ENCODE measurements around the gene ACSS1.
A peak's percentile ranks its signal among the peaks of the same experiment; 100 is the strongest.

The ACSS1 gene

GRCh38 chr20:25030649-25031207 lies 27.2 kb downstream of the ACSS1 start:
- no peak for DNase-seq

GRCh38 chr20:25030007-25030648 lies 27.8 kb downstream of the ACSS1 start:
- no peak for DNase-seq

GRCh38 chr20:25025986-25026605 lies 31.8 kb downstream of the ACSS1 start:
- DNase-seq = no peak

GRCh38 chr20:25025091-25025861 lies 32.7 kb downstream of the ACSS1 start:
- no peak for DNase-seq

- DNase-seq = no peak
Measured at GRCh38 chr20:25024171-25024570, 33.8 kb downstream of the ACSS1 start.

GRCh38 chr20:25023356-25023755 lies 34.6 kb downstream of the ACSS1 start:
- DNase-seq = no peak

GRCh38 chr20:25022680-25023079 lies 35.3 kb downstream of the ACSS1 start:
- DNase-seq = no peak

- DNase-seq = no peak
Measured at GRCh38 chr20:25021336-25021735, 36.6 kb downstream of the ACSS1 start.

GRCh38 chr20:25020901-25021301 lies 37.0 kb downstream of the ACSS1 start:
- DNase-seq = no peak

GRCh38 chr20:25020345-25020744 lies 37.6 kb downstream of the ACSS1 start:
- DNase-seq = no peak

- no peak for DNase-seq
Measured at GRCh38 chr20:25019381-25020155, 38.4 kb downstream of the ACSS1 start.

- no peak for DNase-seq
Measured at GRCh38 chr20:25018841-25019240, 39.1 kb downstream of the ACSS1 start.

GRCh38 chr20:25018425-25018824 lies 39.5 kb downstream of the ACSS1 start:
- no peak for DNase-seq

- DNase-seq = peak; percentile 91
Measured at GRCh38 chr20:25017257-25017803, 40.6 kb downstream of the ACSS1 start.

GRCh38 chr20:25016471-25016870 lies 41.5 kb downstream of the ACSS1 start:
- DNase-seq = no peak

GRCh38 chr20:25015986-25016385 lies 42.0 kb downstream of the ACSS1 start:
- no peak for DNase-seq

GRCh38 chr20:25014816-25015215 lies 43.1 kb downstream of the ACSS1 start:
- DNase-seq = no peak

- DNase-seq = no peak
Measured at GRCh38 chr20:25013478-25014380, 44.2 kb downstream of the ACSS1 start.

GRCh38 chr20:25012616-25013189 lies 45.2 kb downstream of the ACSS1 start:
- no peak for DNase-seq

- no peak for DNase-seq
Measured at GRCh38 chr20:25011831-25012241, 46.1 kb downstream of the ACSS1 start.

GRCh38 chr20:25011261-25011660 lies 46.7 kb downstream of the ACSS1 start:
- DNase-seq = no peak
